GM19099 (cell line): Measurements from ENCODE around the gene MAGI1.

Source experiments
- POLR2A ChIP-seq: IDR thresholded peaks from 3 replicates; pipeline ENCODE4 v1.6.1; 2011; ENCODE audit warnings: low read depth; ENCODE audit not compliant: insufficient read length; ENCODE audit errors: extremely low read depth

Gene MAGI1

GRCh38 chr3:65443739-65444446, 594.8 kb downstream of the MAGI1 start:
- TF ChIP-seq POLR2A, result no peak

GRCh38 chr3:65439641-65440284, 599.0 kb downstream of the MAGI1 start:
- no peak for TF ChIP-seq POLR2A

GRCh38 chr3:65438612-65439011, 600.1 kb downstream of the MAGI1 start:
- no peak for TF ChIP-seq POLR2A

GRCh38 chr3:65438096-65438495, 600.6 kb downstream of the MAGI1 start:
- no peak for TF ChIP-seq POLR2A

- no peak for TF ChIP-seq POLR2A
These were observed 602.1 kb downstream of the MAGI1 start for GRCh38 chr3:65436580-65436979.

- TF ChIP-seq POLR2A, result no peak
These were observed 605.2 kb downstream of the MAGI1 start for GRCh38 chr3:65433480-65433879.

GRCh38 chr3:65432388-65433003, 606.2 kb downstream of the MAGI1 start:
- TF ChIP-seq POLR2A, result no peak

GRCh38 chr3:65425880-65426279, 612.8 kb downstream of the MAGI1 start:
- TF ChIP-seq POLR2A, result no peak

GRCh38 chr3:65422154-65422553, 616.6 kb downstream of the MAGI1 start:
- no peak for TF ChIP-seq POLR2A

- TF ChIP-seq POLR2A, result no peak
These were observed 619.5 kb downstream of the MAGI1 start for GRCh38 chr3:65419233-65419632.

GRCh38 chr3:65413891-65414290, 624.8 kb downstream of the MAGI1 start:
- no peak for TF ChIP-seq POLR2A

GRCh38 chr3:65412588-65412987, 626.1 kb downstream of the MAGI1 start:
- no peak for TF ChIP-seq POLR2A

GRCh38 chr3:65411367-65411766, 627.4 kb downstream of the MAGI1 start:
- no peak for TF ChIP-seq POLR2A

GRCh38 chr3:65409176-65409569, 629.5 kb downstream of the MAGI1 start:
- no peak for TF ChIP-seq POLR2A

GRCh38 chr3:65408531-65409175, 630.1 kb downstream of the MAGI1 start:
- no peak for TF ChIP-seq POLR2A

GRCh38 chr3:65406470-65406869, 632.2 kb downstream of the MAGI1 start:
- no peak for TF ChIP-seq POLR2A

- no peak for TF ChIP-seq POLR2A
These were observed 636.1 kb downstream of the MAGI1 start for GRCh38 chr3:65402597-65402996.
